Suppressor macrophage (primary cell): ENCODE data around the gene ARPP21.
"Not testable (repeated sequence)": the region's sequence is repeated elsewhere in the genome, so short reads cannot be mapped to it uniquely, and the experiment has no call there.

Source experiments
- DNase-seq, 4 experiments: peaks; one replicate each; pipeline ENCODE4 v3.0.0-alpha.2; 2020 to 2022

Gene ARPP21

DNA sequence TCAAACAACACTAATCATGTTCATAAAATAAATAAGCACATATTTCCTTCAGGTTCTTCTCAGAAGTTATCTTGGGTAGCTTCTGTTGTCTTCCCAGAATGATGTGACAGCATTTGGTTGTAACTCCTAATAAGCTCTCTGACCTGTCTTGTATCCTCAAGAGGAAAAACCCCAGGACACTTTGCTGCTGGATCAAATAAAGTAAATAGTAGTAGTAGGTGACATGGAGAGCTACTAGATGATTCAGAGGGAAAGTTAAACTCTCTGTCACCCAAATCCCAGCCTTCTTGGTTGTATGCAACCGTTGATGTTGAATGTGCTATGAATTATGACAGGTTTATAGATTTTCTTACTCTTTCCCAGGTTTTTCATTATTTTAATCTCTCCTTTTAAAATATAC, 143.0 kb downstream of the ARPP21 start:
- DNase-seq: no peak

DNA sequence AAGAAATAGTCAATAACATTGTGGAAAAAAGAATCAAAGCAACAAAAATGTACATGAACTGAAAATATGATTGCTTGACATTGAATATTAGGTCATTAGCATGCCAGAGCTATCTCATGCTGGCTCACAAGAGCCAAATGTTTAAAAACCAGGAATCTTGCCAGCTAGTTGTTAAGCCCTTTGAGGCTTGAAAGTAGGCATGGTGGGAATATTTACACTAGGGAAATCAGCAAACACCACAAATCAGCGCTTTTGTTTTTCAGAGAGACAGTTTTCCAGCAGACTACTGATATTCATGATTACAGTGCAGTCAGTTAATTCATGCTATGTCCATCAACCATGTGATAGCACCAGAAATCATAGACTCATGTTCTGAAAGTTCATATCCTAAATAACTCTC, 144.8 kb downstream of the ARPP21 start:
- DNase-seq: no peak

DNA sequence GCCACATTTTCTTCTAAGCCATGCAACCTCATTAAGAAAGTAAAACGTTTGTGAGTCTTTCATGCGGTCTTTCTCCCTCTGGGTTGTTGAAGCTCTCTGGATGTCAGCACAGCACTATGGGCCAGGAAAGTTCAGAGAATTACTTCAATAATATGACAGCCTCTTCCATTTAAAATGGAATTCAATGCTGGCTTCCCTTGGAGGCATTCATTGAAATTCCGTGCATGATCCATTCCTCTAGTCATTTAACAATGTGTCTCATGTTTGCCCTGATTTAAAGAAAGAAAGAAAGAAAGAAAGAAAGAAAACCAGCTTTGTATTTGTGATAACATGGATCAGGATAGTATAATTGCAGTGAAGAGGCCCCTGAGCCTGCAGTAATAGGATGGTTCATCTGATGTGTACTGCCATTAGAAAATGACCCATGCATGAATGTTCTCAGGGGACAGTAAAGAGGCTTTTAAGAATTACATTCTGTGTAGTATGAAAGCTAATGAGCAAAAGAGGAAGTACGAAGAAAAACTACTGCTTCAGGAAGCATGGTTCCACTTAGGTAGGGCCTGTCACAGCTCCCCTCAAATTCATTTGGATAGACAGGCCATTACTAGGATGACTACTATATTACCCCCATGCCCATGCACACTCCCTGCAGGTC, 146.0 kb downstream of the ARPP21 start:
- no peak for DNase-seq

DNA sequence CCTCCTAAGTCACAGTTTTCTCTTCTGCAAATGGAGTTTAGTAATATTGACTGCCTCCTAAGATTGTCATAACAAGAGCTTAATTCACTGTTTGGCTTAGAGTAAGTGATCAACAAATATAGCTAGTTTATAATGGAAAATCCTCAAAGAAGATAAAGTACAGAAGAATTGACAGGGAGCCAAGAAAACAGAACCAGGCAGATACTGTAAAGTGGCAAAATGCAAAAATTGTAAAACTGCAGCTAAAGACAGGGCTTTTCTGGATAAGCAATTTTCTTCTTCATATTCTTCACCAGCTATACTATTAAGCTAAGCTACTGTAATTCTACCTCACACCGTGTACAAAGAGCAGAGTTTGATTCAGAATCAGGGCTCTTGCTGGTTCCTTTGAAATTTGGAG, 148.6 kb downstream of the ARPP21 start:
- DNase-seq: no peak

DNA sequence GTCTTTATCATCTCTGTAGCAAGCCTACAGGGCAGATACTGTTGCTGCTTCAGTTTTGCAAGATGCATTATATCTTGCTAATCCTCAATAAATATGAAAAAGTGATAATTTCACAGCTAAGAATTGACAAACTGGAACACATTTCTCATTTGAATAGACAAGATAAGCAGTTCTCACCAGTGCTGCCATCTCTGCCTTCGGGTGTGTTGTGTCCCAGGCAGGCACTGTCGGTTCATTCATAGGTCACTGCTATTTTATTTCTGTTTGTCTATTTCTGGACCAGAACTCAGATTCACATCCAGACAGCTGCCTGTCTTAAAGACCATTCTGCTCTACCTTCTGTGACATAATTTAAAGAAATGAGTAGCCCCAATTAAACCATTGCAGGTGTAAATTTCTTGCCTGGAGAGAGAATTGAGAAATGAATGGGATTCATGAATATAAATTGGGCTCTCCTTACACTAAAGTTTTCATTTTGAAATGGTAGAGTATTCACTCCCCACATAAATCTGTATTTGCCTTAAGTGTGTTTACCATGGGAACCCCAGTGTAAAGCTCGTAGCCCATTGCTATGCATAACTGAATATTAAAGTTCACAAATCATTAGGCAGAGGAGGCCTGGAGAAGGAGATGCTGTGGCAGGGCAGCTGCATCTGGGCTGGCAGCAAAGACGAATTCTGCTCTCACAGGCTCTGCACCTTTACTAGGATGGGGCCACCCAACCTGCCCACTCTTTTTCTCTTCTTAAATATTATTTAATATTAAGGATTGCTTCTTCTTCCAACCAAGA, 149.9 kb downstream of the ARPP21 start:
- no peak for DNase-seq

DNA sequence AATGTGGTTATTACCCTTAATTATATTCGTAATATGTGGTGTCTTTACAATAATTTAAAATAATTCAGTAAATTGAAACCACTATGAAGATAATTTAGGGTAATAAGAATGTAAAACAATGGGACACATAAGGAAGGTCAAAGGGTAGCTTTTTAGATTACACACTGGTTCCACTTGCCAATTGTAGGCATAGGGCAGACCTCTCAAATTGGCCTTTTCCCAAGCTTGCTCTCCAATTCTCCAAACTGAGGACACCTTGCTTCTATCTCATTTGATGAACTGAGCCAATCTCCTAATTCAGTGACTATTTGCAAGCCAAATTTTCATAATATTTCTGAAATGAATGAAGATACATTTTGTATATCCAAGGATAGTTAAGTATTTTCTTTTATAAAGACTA, 151.4 kb downstream of the ARPP21 start:
- DNase-seq: no peak

DNA sequence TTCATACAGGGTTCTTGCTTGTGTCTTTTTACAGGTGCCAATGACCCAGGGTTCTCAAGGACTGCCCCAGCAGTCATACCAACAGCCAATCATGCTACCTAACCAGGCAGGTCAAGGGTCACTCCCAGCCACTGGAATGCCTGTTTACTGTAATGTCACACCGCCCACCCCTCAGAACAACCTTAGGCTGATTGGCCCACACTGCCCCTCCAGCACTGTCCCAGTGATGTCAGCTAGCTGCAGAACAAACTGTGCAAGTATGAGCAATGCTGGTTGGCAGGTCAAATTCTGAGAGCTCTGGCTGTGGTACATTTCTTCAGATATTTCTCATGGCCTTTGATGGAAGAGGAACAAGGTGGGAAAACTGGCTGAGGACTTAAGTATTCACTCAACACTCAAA, 154.3 kb downstream of the ARPP21 start:
- no peak for DNase-seq

DNA sequence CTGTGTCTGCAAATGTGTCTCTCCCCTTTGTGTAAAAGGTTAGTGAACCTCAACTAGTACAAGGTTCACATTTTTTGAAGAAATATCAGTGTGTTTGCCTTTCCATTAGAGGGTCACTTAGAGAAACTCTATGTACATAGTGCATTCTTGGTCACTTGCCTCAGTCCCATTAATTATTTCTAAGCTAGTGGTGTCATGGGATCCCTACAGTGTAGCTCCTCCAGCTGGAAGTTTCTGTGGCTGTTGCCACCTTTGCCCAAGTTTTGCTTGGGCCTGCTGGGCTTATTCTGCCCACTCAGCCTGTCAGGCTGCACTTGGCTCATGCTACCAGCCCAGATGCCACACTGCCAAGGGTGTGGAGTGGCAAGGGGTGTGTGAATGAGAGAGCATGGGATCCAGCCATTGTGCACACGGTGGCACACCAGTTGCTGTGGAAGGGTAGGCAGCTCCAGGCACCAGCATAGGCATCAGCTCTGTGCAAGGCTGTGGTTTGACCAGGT, 161.7 kb downstream of the ARPP21 start:
- DNase-seq: no peak

DNA sequence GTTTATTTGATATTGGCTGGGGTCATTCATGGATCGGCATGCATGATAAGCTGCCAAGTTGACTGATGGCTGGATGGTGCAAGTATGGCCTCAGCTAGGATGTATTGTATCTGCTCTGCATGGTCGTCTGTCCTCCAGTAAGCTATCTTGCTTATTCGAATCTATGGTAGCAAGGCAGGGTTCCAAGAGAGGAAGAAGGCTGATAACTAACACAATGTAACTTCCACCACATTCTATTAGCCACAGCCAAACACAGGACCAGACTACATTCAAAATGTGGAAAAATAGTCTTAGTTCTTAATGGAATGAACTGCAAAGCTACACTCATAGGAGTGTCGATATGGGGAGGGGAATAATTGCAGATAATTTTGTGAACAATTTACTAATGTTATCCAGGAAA, 175.2 kb downstream of the ARPP21 start:
- DNase-seq: no peak

DNA sequence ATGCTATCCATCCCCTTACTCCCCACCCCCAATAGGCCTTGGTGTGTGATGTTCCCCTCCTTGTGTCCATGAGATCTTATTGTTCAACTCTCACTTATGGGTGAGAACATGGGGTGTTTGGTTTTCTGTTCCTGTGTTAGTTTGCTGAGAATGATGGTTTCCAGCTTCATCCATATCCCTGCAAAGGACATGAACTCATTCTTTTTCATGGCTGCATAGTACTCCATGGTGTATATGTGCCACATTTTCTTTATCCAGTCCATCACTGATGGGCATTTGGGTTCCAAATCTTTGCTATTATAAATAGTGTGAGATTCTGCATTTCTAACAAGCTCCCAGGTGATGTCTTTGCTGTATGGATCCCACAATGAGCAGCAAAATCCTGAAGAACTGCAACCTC, 176.5 kb downstream of the ARPP21 start:
- DNase-seq: not testable (repeated sequence)

DNA sequence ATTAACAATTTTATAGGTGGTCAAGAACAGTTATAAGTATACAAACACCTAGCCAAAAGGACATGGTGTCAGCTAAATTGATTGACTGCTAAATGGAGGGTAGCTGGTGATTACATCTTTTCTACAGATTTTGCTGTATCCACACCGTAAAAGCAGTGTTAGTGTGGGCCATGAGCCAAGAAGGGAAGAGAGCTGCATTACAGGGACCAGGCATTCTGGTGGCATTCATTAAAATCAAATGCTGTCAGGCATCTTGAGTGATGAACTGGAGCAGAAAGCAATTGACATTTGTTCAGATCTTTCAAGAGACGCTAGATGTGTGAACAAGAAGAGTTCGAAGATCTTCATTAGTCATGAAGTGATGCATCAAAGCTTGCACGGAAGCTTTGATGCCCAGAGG, 177.9 kb downstream of the ARPP21 start:
- DNase-seq: no peak

DNA sequence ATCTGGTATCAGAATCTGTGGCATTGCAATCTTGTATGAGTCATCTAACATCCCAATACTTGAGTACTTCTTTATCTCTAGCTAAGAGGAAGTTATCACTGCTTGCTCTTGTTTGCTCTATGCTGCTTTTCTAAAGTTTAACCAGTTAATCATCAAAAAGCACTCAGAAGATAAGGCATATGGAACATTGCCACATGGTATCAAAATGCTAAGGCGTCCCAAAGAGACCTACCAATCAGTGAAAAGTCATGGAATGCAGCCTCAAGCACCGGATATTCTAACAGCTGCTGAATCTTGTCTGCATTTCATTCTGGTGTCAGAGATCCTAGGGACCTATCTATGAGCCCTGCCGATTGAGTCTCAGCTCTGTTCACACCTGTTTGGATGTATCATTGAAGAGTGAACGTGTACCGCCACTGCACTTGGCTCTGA, 192.8 kb downstream of the ARPP21 start:
- no peak for DNase-seq
